ENCODE results near the gene ZNF775.

DNA sequence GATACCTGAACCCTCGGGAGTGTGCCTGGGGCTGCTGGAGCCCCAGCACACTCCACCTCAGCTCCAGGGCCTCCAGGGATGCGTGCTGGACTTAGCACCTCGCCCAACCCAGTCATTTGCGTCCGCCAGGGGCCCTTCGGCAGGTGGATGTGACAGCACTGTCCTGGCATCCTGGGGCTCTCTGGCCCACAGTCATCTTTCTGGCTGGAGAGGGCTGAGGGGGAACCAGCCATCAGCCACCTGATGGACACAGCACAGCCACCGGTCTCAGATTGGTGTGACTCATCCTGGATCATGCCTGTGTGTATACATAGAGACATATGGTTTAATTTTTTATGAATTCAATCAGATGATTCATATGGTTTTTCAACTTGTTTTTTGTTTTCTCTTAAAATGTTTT lies 11.1 kb downstream of the ZNF775 start:
- TF ChIP-seq FOXA1 (IDR thresholded peaks at IDR 0.05) (no peak), TARDBP (IDR thresholded peaks at IDR 0.05) (no peak), BHLHE40 (IDR thresholded peaks at IDR 0.05; ENCODE audit: borderline replicate concordance) (no peak), LEF1 (IDR thresholded peaks at IDR 0.05; ENCODE audit: borderline replicate concordance) (no peak), ARNT (IDR thresholded peaks at IDR 0.05) (no peak), FOXM1 (IDR thresholded peaks at IDR 0.05; ENCODE audit: borderline replicate concordance) (no peak), HDGF (IDR thresholded peaks at IDR 0.05; ENCODE audit: borderline replicate concordance) (no peak), SP1 (IDR thresholded peaks at IDR 0.05) (no peak), ELF4 (IDR thresholded peaks at IDR 0.05) (no peak), FOXK2 (IDR thresholded peaks at IDR 0.05) (no peak), NFRKB (IDR thresholded peaks at IDR 0.05) (no peak), L3MBTL2 (conservative IDR thresholded peaks at IDR 0.05) (no peak), SUZ12 (IDR thresholded peaks at IDR 0.05) (no peak)
- TF ChIP-seq, protein P1, sequence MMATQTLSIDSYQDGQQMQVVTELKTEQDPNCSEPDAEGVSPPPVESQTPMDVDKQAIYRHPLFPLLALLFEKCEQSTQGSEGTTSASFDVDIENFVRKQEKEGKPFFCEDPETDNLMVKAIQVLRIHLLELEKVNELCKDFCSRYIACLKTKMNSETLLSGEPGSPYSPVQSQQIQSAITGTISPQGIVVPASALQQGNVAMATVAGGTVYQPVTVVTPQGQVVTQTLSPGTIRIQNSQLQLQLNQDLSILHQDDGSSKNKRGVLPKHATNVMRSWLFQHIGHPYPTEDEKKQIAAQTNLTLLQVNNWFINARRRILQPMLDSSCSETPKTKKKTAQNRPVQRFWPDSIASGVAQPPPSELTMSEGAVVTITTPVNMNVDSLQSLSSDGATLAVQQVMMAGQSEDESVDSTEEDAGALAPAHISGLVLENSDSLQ (IDR thresholded peaks at IDR 0.05), result no peak
